K562 (cell line): ENCODE measurements around the gene TMEM200B. TPM values are rescaled to one million over a fixed set of nuclear protein-coding genes. Genes with fewer than 3 reads are reported as not detected.

Source experiments
- CSDE1 ChIP-seq, 2 experiments: fragments of 450-650 bp; IDR thresholded peaks; 2 replicates each; pipeline ENCODE4 v1.6.1; 2016; ENCODE audit warnings: mild to moderate bottlenecking in 1 of 2
- HMG20A ChIP-seq: fragments of 450-650 bp; formaldehyde crosslinking; conservative IDR thresholded peaks from 2 replicates; pipeline ENCODE4 v1.4.0; 2020; ENCODE audit warnings: mild to moderate bottlenecking, mixed read lengths
- MBD2 ChIP-seq: sonication (generic); IDR thresholded peaks from 2 replicates; pipeline ENCODE4 v1.6.1; 2016; ENCODE audit warnings: low read depth, borderline replicate concordance
- MEIS2 ChIP-seq: fragments of 450-650 bp; IDR thresholded peaks from 2 replicates; pipeline ENCODE4 v1.6.1; 2014; ENCODE audit warnings: mild to moderate bottlenecking; ENCODE audit not compliant: partially characterized antibody
- PHF21A ChIP-seq: fragments of 450-650 bp; IDR thresholded peaks from 2 replicates; pipeline ENCODE4 v1.6.1; 2017; ENCODE audit warnings: low read depth, borderline replicate concordance
- POLR2H ChIP-seq: IDR thresholded peaks from 2 replicates; pipeline ENCODE4 v1.6.1; 2016; ENCODE audit warnings: missing genetic modification characterization, low read depth, mild to moderate bottlenecking, control low read depth, missing compliant biosample characterization, moderate library complexity
- RAD21 ChIP-seq, 2 experiments: fragments of 250-450 bp in 1 of 2; fragments of 450-650 bp in 1 of 2; sonication (Bioruptor Pico) in 1 of 2; formaldehyde crosslinking in 1 of 2; IDR thresholded peaks in 1 of 2; conservative IDR thresholded peaks in 1 of 2; 2 replicates each; pipeline versions ENCODE4 v1.4.0 to v1.8.0; 2020 to 2022; ENCODE audit warnings: mild to moderate bottlenecking in 2 of 2, moderate library complexity in 1 of 2
- SRF ChIP-seq, 2 experiments: fragments of 250-450, 450-650 bp in 1 of 2; sonication (Bioruptor Pico) in 1 of 2; sonication (generic) in 1 of 2; formaldehyde crosslinking; IDR thresholded peaks; 2 replicates each; pipeline versions ENCODE4 v1.5.0 to v1.5.1; 2020 to 2022; ENCODE audit warnings: mild to moderate bottlenecking in 1 of 2, missing genetic modification reagents in 1 of 2
- STAG1 ChIP-seq: sonication (generic); formaldehyde crosslinking; IDR thresholded peaks from 2 replicates; pipeline ENCODE4 v1.5.0; 2020; ENCODE audit warnings: missing genetic modification reagents, borderline replicate concordance
- TARDBP ChIP-seq: fragments of 450-650 bp; IDR thresholded peaks from 2 replicates; pipeline ENCODE4 v1.6.1; 2016
- ZFPM2 ChIP-seq: fragments of 250-450 bp; sonication (Bioruptor Pico); IDR thresholded peaks from 2 replicates; pipeline ENCODE4 v1.5.1; 2022; ENCODE audit warnings: mild to moderate bottlenecking
- polyA plus RNA-seq, 8 experiments: library from polyadenylated mRNA; depleted of rRNA in 4 of 8; stranded (reverse) in 5 of 8; unstranded in 3 of 8; fragments of >200 nt; fragmentation: Nextera tagmentation in 2 of 8; fragmentation: Illumina TruSeq in 1 of 8; extraction: Ambion mirVana in 2 of 8; extraction: Trizol in 1 of 8; gene quantifications; 2 replicates each; pipeline versions ENCODE4 v1.2.1 to v1.2.3, GENCODE V29; 2011 to 2014; ENCODE audit warnings: inconsistent platforms in 1 of 8, missing spikeins in 1 of 8
- total RNA-seq, 7 experiments: library from RNA; depleted of rRNA in 6 of 7; stranded (reverse); fragments of >200 nt in 6 of 7; fragmentation: Illumina TruSeq in 2 of 7; extraction: Trizol in 2 of 7; gene quantifications; 2 replicates each; pipeline versions ENCODE4 v1.2.1 to v1.2.3, GENCODE V29; 2011 to 2021; ENCODE audit warnings: low replicate concordance in 1 of 7
- TF ChIP-seq, protein P1 (sequence below): fragments of 250-450 bp; sonication (Bioruptor Pico); IDR thresholded peaks from 2 replicates; pipeline ENCODE4 v1.8.0; 2022; ENCODE audit warnings: inconsistent platforms
- TF ChIP-seq, protein P2 (sequence below): fragments of 450-650 bp; IDR thresholded peaks from one replicate; pipeline ENCODE4 v1.6.1; 2018; ENCODE audit warnings: mild to moderate bottlenecking, moderate library complexity; ENCODE audit not compliant: partially characterized antibody
- TF ChIP-seq, protein P3 (sequence below): sonication (generic); formaldehyde crosslinking; IDR thresholded peaks from 2 replicates; pipeline ENCODE4 v1.8.0; 2022; ENCODE audit warnings: mild to moderate bottlenecking, missing genetic modification reagents
- TF ChIP-seq, protein P4 (sequence below): sonication (generic); formaldehyde crosslinking; IDR thresholded peaks from 2 replicates; pipeline ENCODE4 v1.8.1; 2023; ENCODE audit warnings: mild to moderate bottlenecking, missing genetic modification reagents, moderate library complexity
- TF ChIP-seq, protein P5 (sequence below): sonication (generic); formaldehyde crosslinking; IDR thresholded peaks from 2 replicates; pipeline ENCODE4 v1.8.1; 2022; ENCODE audit warnings: missing genetic modification reagents
- TF ChIP-seq, protein P6 (sequence below): fragments of 450-650 bp; IDR thresholded peaks from 2 replicates; pipeline ENCODE4 v1.6.1; 2016
- TF ChIP-seq, protein P7 (sequence below): sonication (generic); formaldehyde crosslinking; IDR thresholded peaks from 2 replicates; pipeline ENCODE4 v1.8.0; 2022; ENCODE audit warnings: mild to moderate bottlenecking, low read depth, missing genetic modification reagents

TMEM200B gene
- total and polyA plus RNA-seq, 9 of the 15 experiments (the other 6 are each of a cell fraction or from before 2014, with no cell fraction given) = 0.04 to 0.35 (median 0.10) TPM; not detected in 1

DNA sequence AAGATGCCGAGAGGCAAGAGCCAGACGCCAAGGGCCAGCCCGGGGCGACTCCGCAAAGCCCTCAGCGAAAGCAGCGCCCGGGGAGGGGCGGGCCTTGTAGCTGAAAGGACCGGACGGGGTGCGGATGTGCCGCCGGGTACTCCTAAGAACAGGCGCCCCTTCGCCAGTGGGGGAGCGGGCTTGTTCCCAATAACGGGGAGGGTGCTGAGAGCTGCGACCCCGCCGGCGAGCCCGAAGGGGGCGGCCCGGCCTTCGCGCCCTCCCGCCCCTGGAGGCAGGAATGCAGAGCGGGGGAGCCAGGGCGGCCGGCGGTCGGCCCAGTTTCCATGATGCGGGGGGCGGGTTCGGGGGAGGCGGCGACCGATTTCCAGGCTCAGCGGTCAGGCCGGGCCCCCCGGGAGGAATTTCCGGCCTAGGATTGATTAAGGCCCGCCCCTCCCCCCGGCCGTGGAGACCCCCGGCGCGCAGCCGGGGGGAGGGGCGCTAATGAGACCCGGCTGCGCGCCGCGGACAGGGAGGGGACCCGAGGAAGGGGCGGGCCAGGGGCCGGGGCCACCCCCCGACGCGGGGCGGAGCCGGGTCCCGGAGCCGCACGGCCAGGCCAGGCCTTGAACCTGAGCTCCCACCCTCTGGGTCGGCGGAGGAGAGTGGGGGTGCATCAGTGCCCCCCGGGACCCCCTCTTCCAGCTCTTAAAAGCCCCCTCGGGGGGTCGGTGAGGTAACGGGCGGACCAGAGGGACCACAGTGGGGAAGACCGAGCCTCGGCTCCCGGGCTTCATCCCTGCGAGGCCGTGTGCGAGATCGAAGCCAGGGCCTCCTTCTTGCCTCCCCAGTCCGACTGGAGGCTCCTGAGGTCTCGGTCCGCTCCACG is 898 bp upstream of the TMEM200B start (continued):
- no peak for TF ChIP-seq CSDE1 (IDR thresholded peaks at IDR 0.05)
- TF ChIP-seq, protein P1, sequence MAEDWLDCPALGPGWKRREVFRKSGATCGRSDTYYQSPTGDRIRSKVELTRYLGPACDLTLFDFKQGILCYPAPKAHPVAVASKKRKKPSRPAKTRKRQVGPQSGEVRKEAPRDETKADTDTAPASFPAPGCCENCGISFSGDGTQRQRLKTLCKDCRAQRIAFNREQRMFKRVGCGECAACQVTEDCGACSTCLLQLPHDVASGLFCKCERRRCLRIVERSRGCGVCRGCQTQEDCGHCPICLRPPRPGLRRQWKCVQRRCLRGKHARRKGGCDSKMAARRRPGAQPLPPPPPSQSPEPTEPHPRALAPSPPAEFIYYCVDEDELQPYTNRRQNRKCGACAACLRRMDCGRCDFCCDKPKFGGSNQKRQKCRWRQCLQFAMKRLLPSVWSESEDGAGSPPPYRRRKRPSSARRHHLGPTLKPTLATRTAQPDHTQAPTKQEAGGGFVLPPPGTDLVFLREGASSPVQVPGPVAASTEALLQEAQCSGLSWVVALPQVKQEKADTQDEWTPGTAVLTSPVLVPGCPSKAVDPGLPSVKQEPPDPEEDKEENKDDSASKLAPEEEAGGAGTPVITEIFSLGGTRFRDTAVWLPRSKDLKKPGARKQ = peak; percentile 95; the same call in 1 of the 2 replicates
- TF ChIP-seq ZFPM2 = no peak
- 0 out of 2 replicates have a peak, but pooled peaks have one; percentile 51 for TF ChIP-seq TARDBP
- TF ChIP-seq RAD21 (CRISPR knock-in tag; conservative IDR thresholded peaks at IDR 0.05 in 1 of 2, IDR thresholded peaks at IDR 0.05 in 1 of 2) = peak in 1 of 2 experiments; percentile 26; a peak in 1 of 4 replicates
- TF ChIP-seq PHF21A = no peak
- TF ChIP-seq, protein P2, sequence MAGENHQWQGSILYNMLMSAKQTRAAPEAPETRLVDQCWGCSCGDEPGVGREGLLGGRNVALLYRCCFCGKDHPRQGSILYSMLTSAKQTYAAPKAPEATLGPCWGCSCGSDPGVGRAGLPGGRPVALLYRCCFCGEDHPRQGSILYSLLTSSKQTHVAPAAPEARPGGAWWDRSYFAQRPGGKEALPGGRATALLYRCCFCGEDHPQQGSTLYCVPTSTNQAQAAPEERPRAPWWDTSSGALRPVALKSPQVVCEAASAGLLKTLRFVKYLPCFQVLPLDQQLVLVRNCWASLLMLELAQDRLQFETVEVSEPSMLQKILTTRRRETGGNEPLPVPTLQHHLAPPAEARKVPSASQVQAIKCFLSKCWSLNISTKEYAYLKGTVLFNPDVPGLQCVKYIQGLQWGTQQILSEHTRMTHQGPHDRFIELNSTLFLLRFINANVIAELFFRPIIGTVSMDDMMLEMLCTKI = no peak
- no peak for TF ChIP-seq STAG1
- TF ChIP-seq, protein P3, sequence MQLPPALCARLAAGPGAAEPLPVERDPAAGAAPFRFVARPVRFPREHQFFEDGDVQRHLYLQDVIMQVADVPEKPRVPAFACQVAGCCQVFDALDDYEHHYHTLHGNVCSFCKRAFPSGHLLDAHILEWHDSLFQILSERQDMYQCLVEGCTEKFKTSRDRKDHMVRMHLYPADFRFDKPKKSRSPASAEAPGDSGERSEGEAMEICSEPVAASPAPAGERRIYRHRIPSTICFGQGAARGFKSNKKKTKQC (CRISPR knock-in tag) = no peak; the same call in 1 of the 2 replicates
- no peak for TF ChIP-seq POLR2H (tag)
- no peak for TF ChIP-seq MEIS2
- TF ChIP-seq, protein P4, sequence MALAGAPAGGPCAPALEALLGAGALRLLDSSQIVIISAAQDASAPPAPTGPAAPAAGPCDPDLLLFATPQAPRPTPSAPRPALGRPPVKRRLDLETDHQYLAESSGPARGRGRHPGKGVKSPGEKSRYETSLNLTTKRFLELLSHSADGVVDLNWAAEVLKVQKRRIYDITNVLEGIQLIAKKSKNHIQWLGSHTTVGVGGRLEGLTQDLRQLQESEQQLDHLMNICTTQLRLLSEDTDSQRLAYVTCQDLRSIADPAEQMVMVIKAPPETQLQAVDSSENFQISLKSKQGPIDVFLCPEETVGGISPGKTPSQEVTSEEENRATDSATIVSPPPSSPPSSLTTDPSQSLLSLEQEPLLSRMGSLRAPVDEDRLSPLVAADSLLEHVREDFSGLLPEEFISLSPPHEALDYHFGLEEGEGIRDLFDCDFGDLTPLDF (CRISPR knock-in tag) = no peak
- TF ChIP-seq, protein P5, sequence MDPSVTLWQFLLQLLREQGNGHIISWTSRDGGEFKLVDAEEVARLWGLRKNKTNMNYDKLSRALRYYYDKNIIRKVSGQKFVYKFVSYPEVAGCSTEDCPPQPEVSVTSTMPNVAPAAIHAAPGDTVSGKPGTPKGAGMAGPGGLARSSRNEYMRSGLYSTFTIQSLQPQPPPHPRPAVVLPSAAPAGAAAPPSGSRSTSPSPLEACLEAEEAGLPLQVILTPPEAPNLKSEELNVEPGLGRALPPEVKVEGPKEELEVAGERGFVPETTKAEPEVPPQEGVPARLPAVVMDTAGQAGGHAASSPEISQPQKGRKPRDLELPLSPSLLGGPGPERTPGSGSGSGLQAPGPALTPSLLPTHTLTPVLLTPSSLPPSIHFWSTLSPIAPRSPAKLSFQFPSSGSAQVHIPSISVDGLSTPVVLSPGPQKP (CRISPR knock-in tag) = no peak
- TF ChIP-seq MBD2 = no peak
- TF ChIP-seq, protein P6, sequence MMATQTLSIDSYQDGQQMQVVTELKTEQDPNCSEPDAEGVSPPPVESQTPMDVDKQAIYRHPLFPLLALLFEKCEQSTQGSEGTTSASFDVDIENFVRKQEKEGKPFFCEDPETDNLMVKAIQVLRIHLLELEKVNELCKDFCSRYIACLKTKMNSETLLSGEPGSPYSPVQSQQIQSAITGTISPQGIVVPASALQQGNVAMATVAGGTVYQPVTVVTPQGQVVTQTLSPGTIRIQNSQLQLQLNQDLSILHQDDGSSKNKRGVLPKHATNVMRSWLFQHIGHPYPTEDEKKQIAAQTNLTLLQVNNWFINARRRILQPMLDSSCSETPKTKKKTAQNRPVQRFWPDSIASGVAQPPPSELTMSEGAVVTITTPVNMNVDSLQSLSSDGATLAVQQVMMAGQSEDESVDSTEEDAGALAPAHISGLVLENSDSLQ = no peak
- no peak for TF ChIP-seq SRF (CRISPR knock-in tag; IDR thresholded peaks at IDR 0.05)
- TF ChIP-seq HMG20A = no peak
- TF ChIP-seq, protein P7, sequence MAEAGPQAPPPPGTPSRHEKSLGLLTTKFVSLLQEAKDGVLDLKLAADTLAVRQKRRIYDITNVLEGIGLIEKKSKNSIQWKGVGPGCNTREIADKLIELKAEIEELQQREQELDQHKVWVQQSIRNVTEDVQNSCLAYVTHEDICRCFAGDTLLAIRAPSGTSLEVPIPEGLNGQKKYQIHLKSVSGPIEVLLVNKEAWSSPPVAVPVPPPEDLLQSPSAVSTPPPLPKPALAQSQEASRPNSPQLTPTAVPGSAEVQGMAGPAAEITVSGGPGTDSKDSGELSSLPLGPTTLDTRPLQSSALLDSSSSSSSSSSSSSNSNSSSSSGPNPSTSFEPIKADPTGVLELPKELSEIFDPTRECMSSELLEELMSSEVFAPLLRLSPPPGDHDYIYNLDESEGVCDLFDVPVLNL (CRISPR knock-in tag) = no peak
